Stimulated activated naive CD8-positive, alpha-beta T cell treated with anti-CD3 and anti-CD28 coated beads, Interleukin-15, Interleukin-2, amounts not matched to agents 100 ng/mL and 50 ng/mL, for 24 hours (primary cell): ENCODE results near the gene DTNA.
"Not testable (repeated sequence)": the region's sequence is repeated elsewhere in the genome, so short reads cannot be mapped to it uniquely, and the experiment has no call there.

Experiments used
- H3K27ac Mint-ChIP-seq: one replicate; pipeline ENCODE4 v1.8.0; 2021; ENCODE audit warnings: mild to moderate bottlenecking, mixed read lengths
- H3K27me3 Mint-ChIP-seq: one replicate; pipeline ENCODE4 v1.8.0; 2021; ENCODE audit warnings: mixed read lengths
- H3K36me3 Mint-ChIP-seq: one replicate; pipeline ENCODE4 v1.8.0; 2021; ENCODE audit warnings: low read depth, mixed read lengths
- H3K4me1 Mint-ChIP-seq: one replicate; pipeline ENCODE4 v1.8.0; 2021; ENCODE audit warnings: low read depth, mixed read lengths
- H3K4me3 Mint-ChIP-seq: one replicate; pipeline ENCODE4 v1.8.0; 2021; ENCODE audit warnings: mild to moderate bottlenecking, mixed read lengths
- H3K9me3 Mint-ChIP-seq: one replicate; pipeline ENCODE4 v1.8.0; 2021; ENCODE audit warnings: mixed read lengths

DTNA gene

GRCh38 chr18:34921226-34921625, 211.1 kb downstream of the DTNA start:
- Mint-ChIP-seq H3K36me3 (no peaks in the 10 kb centered on the region), H3K4me3 (no peak overlapping the region), H3K27me3 (peaks cover 15% of the 10 kb centered on the region), H3K9me3 (no peaks in the 10 kb centered on the region), H3K4me1 (no peaks in the 10 kb centered on the region), H3K27ac (no peak overlapping the region)

- Mint-ChIP-seq H3K9me3 (no peaks in the 10 kb centered on the region), H3K36me3 (no peaks in the 10 kb centered on the region), H3K27me3 (peaks cover 15% of the 10 kb centered on the region), H3K27ac (no peak overlapping the region), H3K4me1 (no peaks in the 10 kb centered on the region), H3K4me3 (no peak overlapping the region)
Measured at GRCh38 chr18:34921811-34922385, 211.8 kb downstream of the DTNA start.

- peaks cover 15% of the 10 kb centered on the region for H3K27me3 Mint-ChIP-seq
- H3K4me3 Mint-ChIP-seq, H3K4me1 Mint-ChIP-seq, H3K36me3 Mint-ChIP-seq, H3K9me3 Mint-ChIP-seq, H3K27ac Mint-ChIP-seq: not testable (repeated sequence)
Measured at GRCh38 chr18:34922594-34922993, 212.5 kb downstream of the DTNA start.

GRCh38 chr18:34923911-34924310, 213.8 kb downstream of the DTNA start:
- H3K4me3 Mint-ChIP-seq = no peak overlapping the region
- no peaks in the 10 kb centered on the region for H3K4me1 Mint-ChIP-seq
- no peaks in the 10 kb centered on the region for H3K36me3 Mint-ChIP-seq
- H3K27ac Mint-ChIP-seq = no peak overlapping the region
- peaks cover 15% of the 10 kb centered on the region for H3K27me3 Mint-ChIP-seq
- no peaks in the 10 kb centered on the region for H3K9me3 Mint-ChIP-seq

- Mint-ChIP-seq H3K27me3 (peaks cover 9% of the 10 kb centered on the region), H3K4me3 (no peak overlapping the region), H3K9me3 (no peaks in the 10 kb centered on the region), H3K27ac (no peak overlapping the region), H3K4me1 (no peaks in the 10 kb centered on the region), H3K36me3 (no peaks in the 10 kb centered on the region)
Measured at GRCh38 chr18:34926683-34927082, 216.6 kb downstream of the DTNA start.

GRCh38 chr18:34928088-34928753, 218.1 kb downstream of the DTNA start:
- Mint-ChIP-seq H3K27me3 (peaks cover 4% of the 10 kb centered on the region), H3K4me3 (no peak overlapping the region), H3K9me3 (no peaks in the 10 kb centered on the region)

DNA sequence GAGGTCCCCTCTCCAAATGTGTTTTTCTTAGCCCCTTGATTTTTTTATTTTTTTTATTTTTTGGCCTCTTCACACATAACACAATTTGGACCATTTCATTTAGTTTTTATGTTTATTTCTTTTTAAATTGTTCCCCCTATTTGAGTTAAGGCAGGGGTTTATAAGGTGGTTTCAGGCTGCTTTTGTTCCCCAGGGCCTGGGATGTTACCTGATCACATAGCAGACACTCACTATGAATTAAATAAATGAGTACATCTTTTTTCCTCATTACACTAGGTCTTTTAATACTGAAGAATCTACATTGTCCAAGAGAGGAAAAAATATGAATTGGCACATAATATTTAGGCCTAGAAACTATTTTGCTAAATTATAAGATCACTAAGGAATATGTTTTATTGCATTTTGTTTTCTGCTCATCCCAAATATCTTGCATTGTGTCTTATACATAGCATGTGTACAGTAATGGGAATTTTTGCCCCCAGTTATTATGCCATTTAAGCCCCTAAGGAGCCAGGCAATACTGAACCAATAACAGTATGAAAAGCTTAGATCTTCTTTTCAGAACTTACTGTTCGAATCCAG, 218.7 kb downstream of the DTNA start:
- H3K27me3 Mint-ChIP-seq = no peaks in the 10 kb centered on the region
- H3K4me3 Mint-ChIP-seq = no peak overlapping the region
- H3K36me3 Mint-ChIP-seq = no peaks in the 10 kb centered on the region
- no peak overlapping the region for H3K27ac Mint-ChIP-seq
- H3K9me3 Mint-ChIP-seq = no peaks in the 10 kb centered on the region
- H3K4me1 Mint-ChIP-seq = no peaks in the 10 kb centered on the region

More at GRCh38 chr18:34928088-34928753, 218.1 kb downstream of the DTNA start:
- no peaks in the 10 kb centered on the region for H3K4me1 Mint-ChIP-seq
- H3K36me3 Mint-ChIP-seq = no peaks in the 10 kb centered on the region
- H3K27ac Mint-ChIP-seq = no peak overlapping the region

DNA sequence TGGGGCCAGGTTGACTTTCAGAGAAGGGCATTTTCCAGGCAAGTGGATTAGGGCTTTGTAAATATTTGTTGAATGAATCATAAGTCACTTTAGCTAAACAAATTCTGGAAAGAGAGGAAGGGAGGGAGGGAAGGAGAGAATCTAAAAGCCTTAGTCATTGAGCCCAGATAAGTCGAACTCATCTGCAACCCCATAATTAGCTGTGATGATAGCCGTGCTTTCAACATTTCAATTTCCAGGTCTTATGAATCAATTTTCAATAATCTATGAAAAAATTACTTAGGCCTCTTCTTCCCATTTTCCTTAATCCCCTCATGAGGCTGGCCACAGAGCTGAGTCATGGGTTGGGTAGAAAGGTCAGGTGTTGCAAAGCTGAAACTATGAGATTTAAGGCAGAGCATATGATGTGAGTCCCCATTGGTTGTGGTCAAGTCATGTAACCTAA, 219.3 kb downstream of the DTNA start:
- no peaks in the 10 kb centered on the region for H3K27me3 Mint-ChIP-seq
- no peak overlapping the region for H3K4me3 Mint-ChIP-seq
- no peaks in the 10 kb centered on the region for H3K4me1 Mint-ChIP-seq
- H3K36me3 Mint-ChIP-seq = no peaks in the 10 kb centered on the region
- H3K9me3 Mint-ChIP-seq = no peaks in the 10 kb centered on the region
- no peak overlapping the region for H3K27ac Mint-ChIP-seq

GRCh38 chr18:34932363-34932762, 222.3 kb downstream of the DTNA start:
- Mint-ChIP-seq H3K4me1 (no peaks in the 10 kb centered on the region), H3K27ac (no peak overlapping the region), H3K4me3 (no peak overlapping the region), H3K9me3 (no peaks in the 10 kb centered on the region), H3K27me3 (peaks cover 5% of the 10 kb centered on the region), H3K36me3 (no peaks in the 10 kb centered on the region)

GRCh38 chr18:34932792-34933466, 222.8 kb downstream of the DTNA start:
- no peaks in the 10 kb centered on the region for H3K36me3 Mint-ChIP-seq
- H3K9me3 Mint-ChIP-seq = no peaks in the 10 kb centered on the region
- peaks cover 5% of the 10 kb centered on the region for H3K27me3 Mint-ChIP-seq
- H3K4me3 Mint-ChIP-seq = no peak overlapping the region
- H3K4me1 Mint-ChIP-seq = no peaks in the 10 kb centered on the region
- H3K27ac Mint-ChIP-seq = no peak overlapping the region

- H3K4me3 Mint-ChIP-seq = no peak overlapping the region
- no peak overlapping the region for H3K27ac Mint-ChIP-seq
- H3K9me3 Mint-ChIP-seq = no peaks in the 10 kb centered on the region
- no peaks in the 10 kb centered on the region for H3K4me1 Mint-ChIP-seq
- peaks cover 5% of the 10 kb centered on the region for H3K27me3 Mint-ChIP-seq
- no peaks in the 10 kb centered on the region for H3K36me3 Mint-ChIP-seq
Measured at GRCh38 chr18:34933909-34934661, 224.0 kb downstream of the DTNA start.

GRCh38 chr18:34936772-34937171, 226.7 kb downstream of the DTNA start:
- Mint-ChIP-seq H3K4me1 (no peaks in the 10 kb centered on the region), H3K27me3 (peaks cover 10% of the 10 kb centered on the region), H3K4me3 (no peak overlapping the region), H3K36me3 (no peaks in the 10 kb centered on the region), H3K9me3 (no peaks in the 10 kb centered on the region), H3K27ac (no peak overlapping the region)

DNA sequence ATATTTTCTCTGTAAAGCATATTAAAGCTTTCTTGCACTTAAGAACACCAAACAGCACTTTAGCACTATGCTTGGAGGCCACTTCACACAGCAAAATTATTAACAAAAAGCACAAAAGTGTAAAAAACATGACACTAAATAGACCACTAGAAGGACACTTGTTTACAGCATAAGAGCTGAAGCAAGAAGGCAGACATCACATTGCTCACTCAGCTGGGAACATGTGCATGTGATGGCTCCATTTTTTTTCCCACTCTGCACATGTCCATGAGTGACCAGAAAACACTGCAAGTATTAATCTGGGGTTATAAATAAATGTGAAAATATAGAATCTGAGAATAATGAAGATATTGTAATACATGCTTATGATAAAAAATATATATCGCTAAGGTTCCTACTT, 228.0 kb downstream of the DTNA start:
- H3K4me3 Mint-ChIP-seq = no peak overlapping the region
- peaks cover 18% of the 10 kb centered on the region for H3K27me3 Mint-ChIP-seq
- H3K36me3 Mint-ChIP-seq = no peaks in the 10 kb centered on the region
- H3K27ac Mint-ChIP-seq = no peak overlapping the region
- no peaks in the 10 kb centered on the region for H3K4me1 Mint-ChIP-seq
- no peaks in the 10 kb centered on the region for H3K9me3 Mint-ChIP-seq
